Measurements from ENCODE around the gene TANGO2. TPM values are rescaled to one million over a fixed set of nuclear protein-coding genes. Genes with fewer than 3 reads are reported as not detected.

Gene TANGO2
- total and polyA plus RNA-seq, 9 of the 15 experiments (the other 6 are each of a cell fraction or from before 2014, with no cell fraction given), result 15.5 to 94.9 (median 70.1) TPM

GRCh38 chr22:20058989-20059770 is 38.3 kb downstream of the TANGO2 start (continued):
- TF ChIP-seq, protein P1, sequence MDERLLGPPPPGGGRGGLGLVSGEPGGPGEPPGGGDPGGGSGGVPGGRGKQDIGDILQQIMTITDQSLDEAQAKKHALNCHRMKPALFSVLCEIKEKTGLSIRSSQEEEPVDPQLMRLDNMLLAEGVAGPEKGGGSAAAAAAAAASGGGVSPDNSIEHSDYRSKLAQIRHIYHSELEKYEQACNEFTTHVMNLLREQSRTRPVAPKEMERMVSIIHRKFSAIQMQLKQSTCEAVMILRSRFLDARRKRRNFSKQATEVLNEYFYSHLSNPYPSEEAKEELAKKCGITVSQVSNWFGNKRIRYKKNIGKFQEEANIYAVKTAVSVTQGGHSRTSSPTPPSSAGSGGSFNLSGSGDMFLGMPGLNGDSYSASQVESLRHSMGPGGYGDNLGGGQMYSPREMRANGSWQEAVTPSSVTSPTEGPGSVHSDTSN (CRISPR knock-in tag; IDR thresholded peaks at IDR 0.05; ENCODE audit: low read depth), result no peak
- TF ChIP-seq, protein P1 (tag; conservative IDR thresholded peaks at IDR 0.05; ENCODE audit: low read depth), result no peak
- TF ChIP-seq NCOA4 (IDR thresholded peaks at IDR 0.05; ENCODE audit: partially characterized antibody) (peak; percentile 51), DNMT1 (IDR thresholded peaks at IDR 0.05) (peak; percentile 97), ZNF766 (CRISPR knock-in tag; conservative IDR thresholded peaks at IDR 0.05) (peak; percentile 82; the same call in 1 of the 2 replicates), KHSRP (IDR thresholded peaks at IDR 0.05) (0 out of 2 replicates have a peak, but pooled peaks have one; percentile 49), TAL1 (IDR thresholded peaks at IDR 0.05) (peak; percentile 44; the same call in 1 of the 2 replicates), CXXC5 (CRISPR knock-in tag; IDR thresholded peaks at IDR 0.05) (peak; percentile 21; the same call in 1 of the 2 replicates), MBD2 (IDR thresholded peaks at IDR 0.05; ENCODE audit: borderline replicate concordance, low read depth) (no peak), FOSL1 (tag; conservative IDR thresholded peaks at IDR 0.05) (peak; percentile 44), POLR2H (tag; IDR thresholded peaks at IDR 0.05; ENCODE audit: low read depth) (no peak), CHD2 (IDR thresholded peaks at IDR 0.05; ENCODE audit: low read depth, low read length) (no peak), POLR2AphosphoS2 (IDR thresholded peaks at IDR 0.05; ENCODE audit: low read length) (peak; percentile 54; the same call in 1 of the 2 replicates), SPI1 (IDR thresholded peaks at IDR 0.05; ENCODE audit: borderline replicate concordance, low read depth, low read length) (no peak)
- TF ChIP-seq, protein P2, sequence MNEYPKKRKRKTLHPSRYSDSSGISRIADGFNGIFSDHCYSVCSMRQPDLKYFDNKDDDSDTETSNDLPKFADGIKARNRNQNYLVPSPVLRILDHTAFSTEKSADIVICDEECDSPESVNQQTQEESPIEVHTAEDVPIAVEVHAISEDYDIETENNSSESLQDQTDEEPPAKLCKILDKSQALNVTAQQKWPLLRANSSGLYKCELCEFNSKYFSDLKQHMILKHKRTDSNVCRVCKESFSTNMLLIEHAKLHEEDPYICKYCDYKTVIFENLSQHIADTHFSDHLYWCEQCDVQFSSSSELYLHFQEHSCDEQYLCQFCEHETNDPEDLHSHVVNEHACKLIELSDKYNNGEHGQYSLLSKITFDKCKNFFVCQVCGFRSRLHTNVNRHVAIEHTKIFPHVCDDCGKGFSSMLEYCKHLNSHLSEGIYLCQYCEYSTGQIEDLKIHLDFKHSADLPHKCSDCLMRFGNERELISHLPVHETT (CRISPR knock-in tag; conservative IDR thresholded peaks at IDR 0.05 in 1 of 2, IDR thresholded peaks at IDR 0.05 in 1 of 2), result peak in 1 of 2 experiments; percentile 2; a peak in 1 of 4 replicates
- TF ChIP-seq, protein P3, sequence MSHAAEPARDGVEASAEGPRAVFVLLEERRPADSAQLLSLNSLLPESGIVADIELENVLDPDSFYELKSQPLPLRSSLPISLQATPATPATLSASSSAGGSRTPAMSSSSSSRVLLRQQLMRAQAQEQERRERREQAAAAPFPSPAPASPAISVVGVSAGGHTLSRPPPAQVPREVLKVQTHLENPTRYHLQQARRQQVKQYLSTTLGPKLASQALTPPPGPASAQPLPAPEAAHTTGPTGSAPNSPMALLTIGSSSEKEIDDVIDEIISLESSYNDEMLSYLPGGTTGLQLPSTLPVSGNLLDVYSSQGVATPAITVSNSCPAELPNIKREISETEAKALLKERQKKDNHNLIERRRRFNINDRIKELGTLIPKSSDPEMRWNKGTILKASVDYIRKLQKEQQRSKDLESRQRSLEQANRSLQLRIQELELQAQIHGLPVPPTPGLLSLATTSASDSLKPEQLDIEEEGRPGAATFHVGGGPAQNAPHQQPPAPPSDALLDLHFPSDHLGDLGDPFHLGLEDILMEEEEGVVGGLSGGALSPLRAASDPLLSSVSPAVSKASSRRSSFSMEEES (CRISPR knock-in tag; IDR thresholded peaks at IDR 0.05), result no peak
- TF ChIP-seq, protein P4, sequence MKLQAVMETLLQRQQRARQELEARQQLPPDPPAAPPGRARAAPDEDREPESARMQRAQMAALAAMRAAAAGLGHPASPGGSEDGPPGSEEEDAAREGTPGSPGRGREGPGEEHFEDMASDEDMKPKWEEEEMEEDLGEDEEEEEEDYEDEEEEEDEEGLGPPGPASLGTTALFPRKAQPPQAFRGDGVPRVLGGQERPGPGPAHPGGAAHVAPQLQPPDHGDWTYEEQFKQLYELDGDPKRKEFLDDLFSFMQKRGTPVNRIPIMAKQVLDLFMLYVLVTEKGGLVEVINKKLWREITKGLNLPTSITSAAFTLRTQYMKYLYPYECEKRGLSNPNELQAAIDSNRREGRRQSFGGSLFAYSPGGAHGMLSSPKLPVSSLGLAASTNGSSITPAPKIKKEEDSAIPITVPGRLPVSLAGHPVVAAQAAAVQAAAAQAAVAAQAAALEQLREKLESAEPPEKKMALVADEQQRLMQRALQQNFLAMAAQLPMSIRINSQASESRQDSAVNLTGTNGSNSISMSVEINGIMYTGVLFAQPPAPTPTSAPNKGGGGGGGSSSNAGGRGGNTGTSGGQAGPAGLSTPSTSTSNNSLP (IDR thresholded peaks at IDR 0.05; ENCODE audit: borderline replicate concordance, low read depth, low read length), result peak; percentile 61; the same call in 1 of the 2 replicates
- TF ChIP-seq, protein P5, sequence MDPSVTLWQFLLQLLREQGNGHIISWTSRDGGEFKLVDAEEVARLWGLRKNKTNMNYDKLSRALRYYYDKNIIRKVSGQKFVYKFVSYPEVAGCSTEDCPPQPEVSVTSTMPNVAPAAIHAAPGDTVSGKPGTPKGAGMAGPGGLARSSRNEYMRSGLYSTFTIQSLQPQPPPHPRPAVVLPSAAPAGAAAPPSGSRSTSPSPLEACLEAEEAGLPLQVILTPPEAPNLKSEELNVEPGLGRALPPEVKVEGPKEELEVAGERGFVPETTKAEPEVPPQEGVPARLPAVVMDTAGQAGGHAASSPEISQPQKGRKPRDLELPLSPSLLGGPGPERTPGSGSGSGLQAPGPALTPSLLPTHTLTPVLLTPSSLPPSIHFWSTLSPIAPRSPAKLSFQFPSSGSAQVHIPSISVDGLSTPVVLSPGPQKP (CRISPR knock-in tag; IDR thresholded peaks at IDR 0.05), result no peak

Data from K562 (cell line).